B cell (primary cell): ENCODE results near the gene THBS2.

Experiments used
- CTCF ChIP-seq: fragments of 200-600 bp; IDR thresholded peaks from one replicate; pipeline ENCODE4 v1.8.0; 2022; ENCODE audit warnings: antibody characterized with exemption, mild to moderate bottlenecking
- EZH2 ChIP-seq: IDR thresholded peaks from 2 replicates; pipeline ENCODE4 v1.6.1; 2012; ENCODE audit warnings: borderline replicate concordance, low read depth, mild to moderate bottlenecking, moderate library complexity, low read length; ENCODE audit not compliant: insufficient read depth, poor library complexity, severe bottlenecking

GRCh38 chr6:169263374-169263773 lies 9.7 kb upstream of the THBS2 start:
- TF ChIP-seq EZH2 (no peak), CTCF (no peak)
